Measurements from ENCODE around the gene CAPZB. TPM values are rescaled to one million over a fixed set of nuclear protein-coding genes. Genes with fewer than 3 reads are reported as not detected.

CAPZB gene
- total RNA-seq, 2 experiments from 2014 or later, result 492 to 518 TPM

- ChIA-PET POLR2A (interaction anchor here (13.1 kb wide), 1 partner anchor 12 kb away, joined by 194 read pairs; no protein-coding TSS in a partner anchor), CTCF (interaction anchor here (1.6 kb wide), 1 partner anchor 31 kb away, joined by 4 read pairs; no protein-coding TSS in a partner anchor)
- ATAC-seq (no peak), DNase-seq (no peak)
- Mint-ChIP-seq H3K27ac (peak overlapping the region; percentile 95), H3K9me3 (ENCODE audit: insufficient read depth) (no peaks in the 10 kb centered on the region), H3K27me3 (ENCODE audit: low read depth) (no peaks in the 10 kb centered on the region), H3K4me1 (ENCODE audit: low read depth) (peaks cover 87% of the 10 kb centered on the region), H3K36me3 (ENCODE audit: low read depth) (peaks cover 59% of the 10 kb centered on the region), H3K4me3 (no peak overlapping the region)
Observed at GRCh38 chr1:19480282-19480681, 5.1 kb downstream of the CAPZB start.

- ChIA-PET POLR2A (interaction anchor here (13.1 kb wide), 1 partner anchor 11 kb away, joined by 194 read pairs; no protein-coding TSS in a partner anchor), CTCF (interaction anchor here (0.9 to 4.0 kb wide), 8 partner anchors 7 to 174 kb away, joined by 3 to 20 read pairs (median 4); partner anchors contain the start of gene CAPZB)
- H3K27ac Mint-ChIP-seq, result peak overlapping the region; percentile 95
- H3K4me3 Mint-ChIP-seq, result no peak overlapping the region
- DNase-seq, result no peak
- H3K9me3 Mint-ChIP-seq (ENCODE audit: insufficient read depth), result no peaks in the 10 kb centered on the region
- peaks cover 94% of the 10 kb centered on the region for H3K4me1 Mint-ChIP-seq (ENCODE audit: low read depth)
- H3K36me3 Mint-ChIP-seq (ENCODE audit: low read depth), result peaks cover 63% of the 10 kb centered on the region
- no peaks in the 10 kb centered on the region for H3K27me3 Mint-ChIP-seq (ENCODE audit: low read depth)
- no peak for ATAC-seq
Observed at GRCh38 chr1:19479351-19480120, 5.8 kb downstream of the CAPZB start.

GRCh38 chr1:19478322-19478721 lies 7.0 kb downstream of the CAPZB start:
- ChIA-PET POLR2A (interaction anchor here (1.2 to 13.1 kb wide), 6 partner anchors 8 to 119 kb away, joined by 4 to 194 read pairs (median 9); partner anchors contain the start of gene CAPZB), CTCF (interaction anchor here (0.8 to 4.0 kb wide), 6 partner anchors 8 to 184 kb away, joined by 3 to 20 read pairs (median 6); partner anchors contain the start of gene CAPZB)
- DNase-seq (no peak), ATAC-seq (no peak)
- peak overlapping the region; percentile 95 for H3K27ac Mint-ChIP-seq
- H3K4me1 Mint-ChIP-seq (ENCODE audit: low read depth), result peaks cover 96% of the 10 kb centered on the region
- H3K9me3 Mint-ChIP-seq (ENCODE audit: insufficient read depth), result no peaks in the 10 kb centered on the region
- peak overlapping the region; percentile 73 for H3K4me3 Mint-ChIP-seq
- peaks cover 62% of the 10 kb centered on the region for H3K36me3 Mint-ChIP-seq (ENCODE audit: low read depth)
- H3K27me3 Mint-ChIP-seq (ENCODE audit: low read depth), result no peaks in the 10 kb centered on the region

GRCh38 chr1:19477284-19478249 lies 7.8 kb downstream of the CAPZB start:
- ChIA-PET POLR2A (interaction anchor here (0.6 to 13.1 kb wide), 8 partner anchors 9 to 210 kb away, joined by 3 to 194 read pairs (median 7); partner anchors contain the start of gene CAPZB), CTCF (interaction anchor here (0.8 to 4.0 kb wide), 9 partner anchors 9 to 184 kb away, joined by 3 to 20 read pairs (median 4); partner anchors contain the start of gene CAPZB)
- Mint-ChIP-seq H3K27me3 (ENCODE audit: low read depth) (no peaks in the 10 kb centered on the region), H3K4me3 (peak overlapping the region; percentile 73), H3K36me3 (ENCODE audit: low read depth) (peaks cover 60% of the 10 kb centered on the region), H3K9me3 (ENCODE audit: insufficient read depth) (no peaks in the 10 kb centered on the region), H3K27ac (peak overlapping the region; percentile 95), H3K4me1 (ENCODE audit: low read depth) (peaks cover 95% of the 10 kb centered on the region)
- ATAC-seq, result peak; percentile 79
- DNase-seq, result peak; percentile 81

GRCh38 chr1:19476450-19477190 lies 8.7 kb downstream of the CAPZB start:
- Mint-ChIP-seq H3K4me3 (peak overlapping the region; percentile 73), H3K36me3 (ENCODE audit: low read depth) (peaks cover 62% of the 10 kb centered on the region), H3K9me3 (ENCODE audit: insufficient read depth) (no peaks in the 10 kb centered on the region), H3K27ac (peak overlapping the region; percentile 95), H3K4me1 (ENCODE audit: low read depth) (peaks cover 93% of the 10 kb centered on the region), H3K27me3 (ENCODE audit: low read depth) (no peaks in the 10 kb centered on the region)
- ATAC-seq (peak; percentile 62), DNase-seq (peak; percentile 61)
- POLR2A ChIA-PET, result interaction anchor here (0.6 to 13.1 kb wide), 8 partner anchors 8 to 211 kb away, joined by 3 to 194 read pairs (median 7); partner anchors contain the start of gene CAPZB
- CTCF ChIA-PET, result interaction anchor here (0.6 to 4.0 kb wide), 7 partner anchors 9 to 177 kb away, joined by 3 to 20 read pairs (median 8); partner anchors contain the start of gene CAPZB

- no peaks in the 10 kb centered on the region for H3K9me3 Mint-ChIP-seq (ENCODE audit: insufficient read depth)
- peaks cover 70% of the 10 kb centered on the region for H3K36me3 Mint-ChIP-seq (ENCODE audit: low read depth)
- ATAC-seq (no peak), DNase-seq (no peak)
- H3K27ac Mint-ChIP-seq, result peak overlapping the region; percentile 19
- ChIA-PET CTCF (no interaction called here), POLR2A (interaction anchor here (13.1 kb wide), 2 partner anchors 7 kb away, joined by 194 read pairs; partner anchors contain the start of gene CAPZB)
- H3K27me3 Mint-ChIP-seq (ENCODE audit: low read depth), result no peaks in the 10 kb centered on the region
- H3K4me3 Mint-ChIP-seq, result no peak overlapping the region
- H3K4me1 Mint-ChIP-seq (ENCODE audit: low read depth), result peaks cover 91% of the 10 kb centered on the region
Observed at GRCh38 chr1:19475296-19475695, 10.0 kb downstream of the CAPZB start.

GRCh38 chr1:19472174-19472573 lies 13.2 kb downstream of the CAPZB start:
- no peak overlapping the region for H3K4me3 Mint-ChIP-seq
- CTCF ChIA-PET, result interaction anchor here (1.1 to 2.3 kb wide), 6 partner anchors 8 to 179 kb away, joined by 3 to 7 read pairs (median 5); no protein-coding TSS in a partner anchor
- POLR2A ChIA-PET, result interaction anchor here (0.9 to 13.1 kb wide), 2 partner anchors 10 to 11 kb away, joined by 3 to 194 read pairs; partner anchors contain the start of gene CAPZB
- peak overlapping the region; percentile 75 for H3K27ac Mint-ChIP-seq
- no peaks in the 10 kb centered on the region for H3K9me3 Mint-ChIP-seq (ENCODE audit: insufficient read depth)
- peaks cover 67% of the 10 kb centered on the region for H3K36me3 Mint-ChIP-seq (ENCODE audit: low read depth)
- ATAC-seq (no peak), DNase-seq (no peak)
- H3K27me3 Mint-ChIP-seq (ENCODE audit: low read depth), result no peaks in the 10 kb centered on the region
- peaks cover 91% of the 10 kb centered on the region for H3K4me1 Mint-ChIP-seq (ENCODE audit: low read depth)

GRCh38 chr1:19469004-19469403 lies 16.3 kb downstream of the CAPZB start:
- Mint-ChIP-seq H3K4me1 (ENCODE audit: low read depth) (peaks cover 88% of the 10 kb centered on the region), H3K9me3 (ENCODE audit: insufficient read depth) (no peaks in the 10 kb centered on the region), H3K27me3 (ENCODE audit: low read depth) (no peaks in the 10 kb centered on the region), H3K27ac (peak overlapping the region; percentile 83), H3K36me3 (ENCODE audit: low read depth) (peaks cover 65% of the 10 kb centered on the region), H3K4me3 (peak overlapping the region; percentile 51)
- ATAC-seq (peak; percentile 24), DNase-seq (no peak)
- ChIA-PET POLR2A (interaction anchor here (0.7 to 13.1 kb wide), 6 partner anchors 11 to 185 kb away, joined by 3 to 194 read pairs (median 3); partner anchors contain the start of gene CAPZB), CTCF (interaction anchor here (1.0 to 2.5 kb wide), 8 partner anchors 8 to 182 kb away, joined by 3 to 10 read pairs (median 4); no protein-coding TSS in a partner anchor)

GRCh38 chr1:19468397-19468956 lies 16.9 kb downstream of the CAPZB start:
- H3K27ac Mint-ChIP-seq, result peak overlapping the region; percentile 83
- peak; percentile 81 for DNase-seq
- H3K4me3 Mint-ChIP-seq, result peak overlapping the region; percentile 51
- no peaks in the 10 kb centered on the region for H3K27me3 Mint-ChIP-seq (ENCODE audit: low read depth)
- CTCF ChIA-PET, result interaction anchor here (1.0 to 1.9 kb wide), 7 partner anchors 8 to 183 kb away, joined by 3 to 8 read pairs (median 4); no protein-coding TSS in a partner anchor
- H3K9me3 Mint-ChIP-seq (ENCODE audit: insufficient read depth), result no peaks in the 10 kb centered on the region
- POLR2A ChIA-PET, result interaction anchor here (0.7 to 13.1 kb wide), 5 partner anchors 10 to 189 kb away, joined by 3 to 194 read pairs (median 3); partner anchors contain the start of gene CAPZB
- peak; percentile 81 for ATAC-seq
- H3K36me3 Mint-ChIP-seq (ENCODE audit: low read depth), result peaks cover 65% of the 10 kb centered on the region
- peaks cover 90% of the 10 kb centered on the region for H3K4me1 Mint-ChIP-seq (ENCODE audit: low read depth)
